Activated CD8-positive, alpha-beta T cell treated with anti-CD3 and anti-CD28 coated beads for 36 hours (primary cell): ENCODE measurements around the gene CFAP298. TPM values are rescaled to one million over a fixed set of nuclear protein-coding genes. Genes with fewer than 3 reads are reported as not detected.

Source experiments
- ATAC-seq: fragments of 200-7000 bp; cut with Tn5 transposase; one replicate; pipeline ENCODE4 v1.10.0; 2021; ENCODE audit warnings: mild to moderate bottlenecking, moderate library complexity
- CTCF ChIA-PET: fragments of 350-600 bp; sonication (Branson Sonifier 250); formaldehyde crosslinking; loops from one replicate; lab custom pipeline; 2021; ENCODE audit warnings: antibody characterized with exemption; lab: Charles Lee
- POLR2A ChIA-PET: fragments of 350-600 bp; sonication (Branson Sonifier 250); formaldehyde crosslinking; loops from one replicate; lab custom pipeline; 2021; ENCODE audit warnings: antibody characterized with exemption; lab: Charles Lee
- DNase-seq: peaks from one replicate; pipeline ENCODE4 v3.0.0-alpha.2; 2020
- H3K27ac Mint-ChIP-seq: one replicate; pipeline ENCODE4 v1.8.0; 2021; ENCODE audit warnings: mild to moderate bottlenecking, mixed read lengths
- H3K27me3 Mint-ChIP-seq: one replicate; pipeline ENCODE4 v1.8.0; 2021; ENCODE audit warnings: mixed read lengths
- H3K36me3 Mint-ChIP-seq: one replicate; pipeline ENCODE4 v1.8.0; 2021; ENCODE audit warnings: low read depth, mixed read lengths
- H3K4me1 Mint-ChIP-seq: one replicate; pipeline ENCODE4 v1.8.0; 2021; ENCODE audit warnings: low read depth, mixed read lengths
- H3K4me3 Mint-ChIP-seq: one replicate; pipeline ENCODE4 v1.8.0; 2021; ENCODE audit warnings: mild to moderate bottlenecking, moderate library complexity, mixed read lengths
- H3K9me3 Mint-ChIP-seq: one replicate; pipeline ENCODE4 v1.8.0; 2021; ENCODE audit warnings: mixed read lengths
- CTCF ChIP-seq: fragments of 200-600 bp; IDR thresholded peaks from one replicate; pipeline ENCODE4 v1.8.0; 2022; ENCODE audit warnings: antibody characterized with exemption, mild to moderate bottlenecking
- intact Hi-C: fragments of 100-400 bp; cut with micrococcal nuclease; formaldehyde crosslinking; loops from one replicate; pipeline ENCODE4 v1.10.0; 2022
- total RNA-seq, 2 experiments: library from RNA; stranded (reverse); gene quantifications; one replicate each; pipeline ENCODE4 v1.2.3, GENCODE V29; 2021

The CFAP298 gene
- total RNA-seq, 2 experiments from 2014 or later: 36.2 to 39.5 TPM

- DNase-seq (no peak), ATAC-seq (no peak)
- H3K4me1 Mint-ChIP-seq: no peaks in the 10 kb centered on the region
- intact Hi-C loops: no loop called here
- H3K27ac Mint-ChIP-seq: no peak overlapping the region
- no peak for TF ChIP-seq CTCF
- H3K4me3 Mint-ChIP-seq: no peak overlapping the region
- H3K9me3 Mint-ChIP-seq: no peaks in the 10 kb centered on the region
- no peaks in the 10 kb centered on the region for H3K27me3 Mint-ChIP-seq
- ChIA-PET POLR2A (no interaction called here), CTCF (interaction anchor here (1.2 kb wide), 1 partner anchor 17 kb away, joined by 3 read pairs; no protein-coding TSS in a partner anchor)
- no peaks in the 10 kb centered on the region for H3K36me3 Mint-ChIP-seq
Observed at GRCh38 chr21:32584472-32584871, 27.7 kb downstream of the CFAP298 start.

- intact Hi-C loops: no loop called here
- H3K4me1 Mint-ChIP-seq: no peaks in the 10 kb centered on the region
- H3K27me3 Mint-ChIP-seq: no peaks in the 10 kb centered on the region
- ChIA-PET POLR2A (no interaction called here), CTCF (interaction anchor here (1.4 kb wide), 1 partner anchor 19 kb away, joined by 5 read pairs; no protein-coding TSS in a partner anchor)
- no peaks in the 10 kb centered on the region for H3K36me3 Mint-ChIP-seq
- DNase-seq (no peak), ATAC-seq (no peak)
- H3K9me3 Mint-ChIP-seq: no peaks in the 10 kb centered on the region
- no peak overlapping the region for H3K27ac Mint-ChIP-seq
- no peak for TF ChIP-seq CTCF
- no peak overlapping the region for H3K4me3 Mint-ChIP-seq
Observed at GRCh38 chr21:32581732-32582131, 30.4 kb downstream of the CFAP298 start.

- H3K27ac Mint-ChIP-seq: no peak overlapping the region
- H3K36me3 Mint-ChIP-seq: no peaks in the 10 kb centered on the region
- no peak for DNase-seq
- no peaks in the 10 kb centered on the region for H3K4me1 Mint-ChIP-seq
- ChIA-PET CTCF (interaction anchor here (1.5 to 1.6 kb wide), 2 partner anchors 12 to 20 kb away, joined by 5 to 6 read pairs; no protein-coding TSS in a partner anchor), POLR2A (no interaction called here)
- H3K4me3 Mint-ChIP-seq: no peak overlapping the region
- no peak for ATAC-seq
- TF ChIP-seq CTCF: no peak
- H3K27me3 Mint-ChIP-seq: no peaks in the 10 kb centered on the region
- H3K9me3 Mint-ChIP-seq: no peaks in the 10 kb centered on the region
- intact Hi-C loops: no loop called here
Observed at GRCh38 chr21:32580949-32581348, 31.2 kb downstream of the CFAP298 start.

GRCh38 chr21:32578107-32578691 is 34.0 kb downstream of the CFAP298 start:
- no peaks in the 10 kb centered on the region for H3K36me3 Mint-ChIP-seq
- intact Hi-C loops: no loop called here
- POLR2A ChIA-PET: no interaction called here
- CTCF ChIA-PET: interaction anchor here (1.1 to 2.2 kb wide), 6 partner anchors 23 to 182 kb away, joined by 3 to 7 read pairs (median 4); no protein-coding TSS in a partner anchor
- no peak overlapping the region for H3K4me3 Mint-ChIP-seq
- peak; percentile 32 for TF ChIP-seq CTCF
- no peaks in the 10 kb centered on the region for H3K9me3 Mint-ChIP-seq
- peak; percentile 59 for DNase-seq
- H3K27me3 Mint-ChIP-seq: no peaks in the 10 kb centered on the region
- peak; percentile 69 for ATAC-seq
- no peaks in the 10 kb centered on the region for H3K4me1 Mint-ChIP-seq
- no peak overlapping the region for H3K27ac Mint-ChIP-seq

GRCh38 chr21:32576011-32576410 is 36.2 kb downstream of the CFAP298 start:
- Mint-ChIP-seq H3K4me1 (peaks cover 1% of the 10 kb centered on the region), H3K27ac (no peak overlapping the region), H3K4me3 (no peak overlapping the region), H3K36me3 (no peaks in the 10 kb centered on the region), H3K27me3 (no peaks in the 10 kb centered on the region), H3K9me3 (no peaks in the 10 kb centered on the region)
- POLR2A ChIA-PET: no interaction called here
- intact Hi-C loops: no loop called here
- ATAC-seq (no peak), DNase-seq (no peak)
- TF ChIP-seq CTCF: no peak
- CTCF ChIA-PET: interaction anchor here (0.9 to 1.6 kb wide), 5 partner anchors 8 to 127 kb away, joined by 3 to 5 read pairs (median 3); no protein-coding TSS in a partner anchor
